Cardiac muscle cell (in vitro differentiated cells and primary cell): ENCODE results near the gene RABL3. TPM values are rescaled to one million over a fixed set of nuclear protein-coding genes. Genes with fewer than 3 reads are reported as not detected.
"Not testable (repeated sequence)": the region's sequence is repeated elsewhere in the genome, so short reads cannot be mapped to it uniquely, and the experiment has no call there.

Experiments used
- DNase-seq, 2 donors: peaks; one replicate each; pipeline versions ENCODE4 v3.0.0 to v3.0.0-alpha.2; 2010 to 2017; ENCODE audit warnings: low read depth in 1 of 2, low spot score in 1 of 2
- H3K27ac ChIP-seq: fragments of 200-600 bp; sonication (generic); 2 replicates; pipeline ENCODE4 v1.5.1; 2016
- H3K27me3 ChIP-seq: fragments of 200-600 bp; sonication (generic); 2 replicates; pipeline ENCODE4 v1.6.0; 2016; ENCODE audit warnings: control low read depth
- H3K36me3 ChIP-seq: fragments of 200-600 bp; sonication (generic); 2 replicates; pipeline ENCODE4 v1.5.1; 2016; ENCODE audit warnings: control low read depth
- H3K4me1 ChIP-seq: fragments of 200-600 bp; sonication (generic); 2 replicates; pipeline ENCODE4 v1.8.1; 2017; ENCODE audit warnings: low read depth, mild to moderate bottlenecking, mixed run types
- H3K4me3 ChIP-seq: fragments of 200-600 bp; sonication (generic); 2 replicates; pipeline ENCODE4 v1.5.1; 2016; ENCODE audit warnings: mild to moderate bottlenecking
- H3K9me3 ChIP-seq: fragments of 200-600 bp; sonication (generic); 2 replicates; pipeline ENCODE4 v1.5.1; 2017; ENCODE audit warnings: low read depth, mild to moderate bottlenecking, control low read depth
- polyA plus RNA-seq: library from polyadenylated mRNA; unstranded; fragments of >200 nt; fragmentation: Nextera tagmentation; extraction: Ambion mirVana; gene quantifications from 2 replicates; pipeline ENCODE4 v1.2.1, GENCODE V29; 2016
- total RNA-seq: library from RNA; depleted of rRNA; stranded (reverse); fragments of >200 nt; gene quantifications from 2 replicates; pipeline ENCODE4 v1.2.3, GENCODE V29; 2016
- TF ChIP-seq, protein P1 (sequence below): IDR thresholded peaks from 2 replicates; pipeline ENCODE4 v1.5.1; 2012; ENCODE audit warnings: low read depth, mild to moderate bottlenecking, low read length

RABL3 gene
- total and polyA plus RNA-seq, 2 experiments from 2014 or later, result 12.5 to 22.3 TPM

DNA sequence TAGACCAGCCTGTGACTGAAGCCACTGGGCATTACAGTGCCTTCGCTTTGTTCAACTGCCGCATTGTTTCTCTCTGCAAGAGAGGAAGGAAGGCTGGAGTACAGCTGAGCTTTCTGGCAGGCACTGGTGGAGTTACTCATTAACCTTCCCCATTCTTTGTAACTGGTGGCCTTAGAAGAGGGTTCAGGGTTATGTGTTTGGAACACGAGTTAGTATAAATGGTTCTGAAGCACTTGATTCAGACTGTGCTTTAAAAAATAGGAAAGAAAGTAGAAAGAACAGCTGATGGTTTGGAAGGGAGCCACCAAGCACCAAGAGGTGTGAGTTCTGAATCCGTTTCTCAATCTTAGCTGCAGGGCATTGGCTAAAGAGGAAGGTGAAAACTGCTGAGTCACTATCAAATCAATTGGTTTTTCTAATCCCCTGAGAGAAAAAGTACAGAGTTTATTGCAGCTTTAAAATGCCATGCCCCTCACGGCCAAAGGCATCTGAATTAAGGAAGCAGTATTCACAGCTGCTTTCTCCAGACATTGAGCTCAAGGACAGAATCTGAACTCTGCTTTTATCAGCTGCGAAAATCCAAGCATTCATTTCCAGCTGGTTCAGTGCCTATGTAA is 63.9 kb downstream of the RABL3 start:
- no peaks in the 10 kb centered on the region for H3K27me3 ChIP-seq
- TF ChIP-seq, protein P1, sequence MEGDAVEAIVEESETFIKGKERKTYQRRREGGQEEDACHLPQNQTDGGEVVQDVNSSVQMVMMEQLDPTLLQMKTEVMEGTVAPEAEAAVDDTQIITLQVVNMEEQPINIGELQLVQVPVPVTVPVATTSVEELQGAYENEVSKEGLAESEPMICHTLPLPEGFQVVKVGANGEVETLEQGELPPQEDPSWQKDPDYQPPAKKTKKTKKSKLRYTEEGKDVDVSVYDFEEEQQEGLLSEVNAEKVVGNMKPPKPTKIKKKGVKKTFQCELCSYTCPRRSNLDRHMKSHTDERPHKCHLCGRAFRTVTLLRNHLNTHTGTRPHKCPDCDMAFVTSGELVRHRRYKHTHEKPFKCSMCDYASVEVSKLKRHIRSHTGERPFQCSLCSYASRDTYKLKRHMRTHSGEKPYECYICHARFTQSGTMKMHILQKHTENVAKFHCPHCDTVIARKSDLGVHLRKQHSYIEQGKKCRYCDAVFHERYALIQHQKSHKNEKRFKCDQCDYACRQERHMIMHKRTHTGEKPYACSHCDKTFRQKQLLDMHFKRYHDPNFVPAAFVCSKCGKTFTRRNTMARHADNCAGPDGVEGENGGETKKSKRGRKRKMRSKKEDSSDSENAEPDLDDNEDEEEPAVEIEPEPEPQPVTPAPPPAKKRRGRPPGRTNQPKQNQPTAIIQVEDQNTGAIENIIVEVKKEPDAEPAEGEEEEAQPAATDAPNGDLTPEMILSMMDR, result no peak
- no peaks in the 10 kb centered on the region for H3K9me3 ChIP-seq
- no peaks in the 10 kb centered on the region for H3K4me1 ChIP-seq
- no peak overlapping the region for H3K27ac ChIP-seq
- H3K4me3 ChIP-seq, result no peak overlapping the region
- H3K36me3 ChIP-seq, result no peaks in the 10 kb centered on the region
- peak in 1 of 2 donors; percentile 88 for DNase-seq

GRCh38 chr3:120677193-120677592 is 65.1 kb downstream of the RABL3 start:
- not testable (repeated sequence) for H3K9me3 ChIP-seq, H3K27ac ChIP-seq, DNase-seq, H3K36me3 ChIP-seq, H3K4me1 ChIP-seq, H3K27me3 ChIP-seq, H3K4me3 ChIP-seq

GRCh38 chr3:120673116-120673515 is 69.2 kb downstream of the RABL3 start:
- DNase-seq, result no peak
- H3K9me3 ChIP-seq, result no peaks in the 10 kb centered on the region
- no peak overlapping the region for H3K27ac ChIP-seq
- TF ChIP-seq, protein P1, result no peak
- H3K4me1 ChIP-seq, result no peaks in the 10 kb centered on the region
- H3K27me3 ChIP-seq, result no peaks in the 10 kb centered on the region
- H3K4me3 ChIP-seq, result no peak overlapping the region
- no peaks in the 10 kb centered on the region for H3K36me3 ChIP-seq

- H3K27me3 ChIP-seq, result no peaks in the 10 kb centered on the region
- no peaks in the 10 kb centered on the region for H3K4me1 ChIP-seq
- no peaks in the 10 kb centered on the region for H3K9me3 ChIP-seq
- H3K27ac ChIP-seq, result no peak overlapping the region
- no peak overlapping the region for H3K4me3 ChIP-seq
- TF ChIP-seq, protein P1, result no peak
- no peak for DNase-seq
- H3K36me3 ChIP-seq, result no peaks in the 10 kb centered on the region
These were observed 71.7 kb downstream of the RABL3 start for GRCh38 chr3:120670576-120670975.

- Histone ChIP-seq H3K9me3 (no peaks in the 10 kb centered on the region), H3K27ac (no peak overlapping the region), H3K27me3 (no peaks in the 10 kb centered on the region), H3K4me3 (no peak overlapping the region), H3K4me1 (no peaks in the 10 kb centered on the region), H3K36me3 (no peaks in the 10 kb centered on the region)
- TF ChIP-seq, protein P1, result no peak
- DNase-seq, result no peak
These were observed 77.4 kb downstream of the RABL3 start for GRCh38 chr3:120664926-120665325.

DNA sequence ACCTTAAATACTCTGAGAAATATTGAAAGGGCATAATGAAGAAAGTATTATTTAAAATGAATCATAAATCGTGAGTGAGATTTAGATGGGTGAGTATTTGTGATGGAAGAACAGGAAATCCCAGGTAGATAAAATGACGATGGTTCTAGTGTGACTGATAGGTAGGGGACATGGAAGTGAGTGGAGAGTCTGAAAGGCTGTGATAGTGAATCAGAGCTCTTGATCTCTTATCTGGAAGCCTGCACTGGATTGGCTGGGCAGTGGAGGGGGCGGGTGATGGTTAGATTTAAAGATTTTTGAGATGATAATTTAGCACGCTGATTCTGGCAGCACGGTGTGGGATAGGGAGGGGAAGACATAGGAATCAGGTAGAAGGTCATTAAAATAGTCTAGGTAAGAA is 80.4 kb downstream of the RABL3 start:
- no peaks in the 10 kb centered on the region for H3K36me3 ChIP-seq
- no peak for DNase-seq
- H3K9me3 ChIP-seq, result no peaks in the 10 kb centered on the region
- no peak overlapping the region for H3K4me3 ChIP-seq
- TF ChIP-seq, protein P1, result no peak
- no peaks in the 10 kb centered on the region for H3K4me1 ChIP-seq
- no peak overlapping the region for H3K27ac ChIP-seq
- H3K27me3 ChIP-seq, result no peaks in the 10 kb centered on the region
